GM18507 (cell line): ENCODE results near the gene TSPAN12.
"Not testable (repeated sequence)": the region's sequence is repeated elsewhere in the genome, so short reads cannot be mapped to it uniquely, and the experiment has no call there.

Source experiments
- DNase-seq: peaks from one replicate; pipeline ENCODE4 v3.0.0; 2011; ENCODE audit warnings: low read depth; ENCODE audit not compliant: insufficient read length; ENCODE audit errors: extremely low spot score
- FAIRE-seq: peaks from 2 replicates; lab custom pipeline; 2011; peaks lifted over from hg19 to GRCh38; lab: Jason Lieb, UNC

Gene TSPAN12

GRCh38 chr7:120779078-120779477 lies 78.9 kb downstream of the TSPAN12 start:
- FAIRE-seq, DNase-seq: not testable (repeated sequence)

DNA sequence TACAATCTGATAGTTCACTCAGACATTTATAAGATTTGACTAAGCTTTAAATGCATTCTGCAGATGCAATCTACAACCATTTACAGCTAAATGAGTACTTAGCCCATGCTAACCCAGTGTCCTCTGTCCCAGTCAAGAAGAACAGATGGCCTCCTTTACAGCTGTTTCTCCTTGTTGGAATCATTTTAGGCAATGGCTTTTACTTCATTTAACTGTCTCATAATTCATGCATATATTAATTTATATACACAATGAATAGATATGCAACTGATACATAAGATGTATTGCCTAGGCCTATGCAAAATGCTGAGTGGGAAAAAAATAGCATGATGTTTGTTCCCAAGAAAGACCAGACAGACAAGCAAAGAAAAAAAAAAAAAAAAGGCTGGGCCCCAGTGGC lies 82.2 kb downstream of the TSPAN12 start:
- DNase-seq (no peak), FAIRE-seq (no peak)

DNA sequence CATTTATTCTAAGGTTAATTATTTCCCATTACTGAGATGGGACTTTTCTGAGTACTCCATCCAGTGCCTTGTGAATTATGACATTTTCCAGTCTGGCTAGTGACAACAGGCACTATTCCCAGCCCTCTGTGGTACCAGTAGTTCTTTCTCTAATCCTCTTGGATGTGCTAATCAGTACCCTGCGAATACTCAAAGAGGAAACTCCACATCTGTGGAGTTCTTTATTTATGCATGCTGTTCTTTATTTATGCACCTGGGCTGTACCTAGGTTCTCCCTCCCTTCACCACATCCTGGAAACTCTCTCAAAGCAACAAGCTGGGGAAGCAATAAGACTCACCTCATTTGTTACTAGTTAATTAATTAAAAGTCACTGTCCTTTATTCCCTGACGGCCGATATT lies 83.5 kb downstream of the TSPAN12 start:
- FAIRE-seq = no peak
- DNase-seq = no peak

DNA sequence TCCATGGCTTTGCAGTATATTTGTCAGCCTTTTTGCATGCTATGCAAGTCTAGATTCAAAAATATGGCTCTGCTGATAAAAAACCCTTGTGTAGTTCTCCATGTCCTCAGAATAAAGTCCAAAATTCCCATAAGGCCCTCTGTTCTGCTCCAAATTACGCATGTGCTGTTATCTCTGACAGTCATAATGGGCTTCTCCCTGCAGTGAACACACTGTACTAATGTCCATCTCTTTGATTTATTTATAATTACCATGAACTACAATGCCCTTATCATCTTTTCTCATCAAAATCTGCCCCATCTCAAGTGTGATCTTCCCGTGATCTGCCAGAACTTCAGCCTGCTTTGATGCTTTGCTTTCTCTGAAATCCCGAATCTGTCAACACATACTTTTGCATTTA lies 87.7 kb downstream of the TSPAN12 start:
- DNase-seq (no peak), FAIRE-seq (no peak)

- FAIRE-seq (no peak), DNase-seq (no peak)
Observed at GRCh38 chr7:120760851-120761250, 97.1 kb downstream of the TSPAN12 start.

DNA sequence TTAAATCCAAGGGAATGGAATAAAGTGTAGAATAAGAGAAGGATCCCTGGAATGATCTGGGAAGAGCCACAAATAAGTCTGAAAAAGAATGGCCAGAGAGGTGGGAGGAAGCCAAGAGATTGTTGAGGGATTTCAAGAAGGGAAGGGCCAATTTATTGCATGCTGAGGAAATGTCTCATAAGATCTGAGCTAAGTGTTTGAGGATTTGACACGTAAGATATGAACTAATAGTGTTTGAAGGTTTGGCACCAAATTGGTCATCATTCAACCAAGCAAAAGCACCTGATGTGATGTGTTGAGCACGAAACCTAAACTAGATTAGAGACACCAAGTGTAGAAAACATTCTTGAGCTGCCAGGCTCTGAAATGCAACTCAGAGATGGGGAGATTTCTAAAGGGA lies 97.9 kb downstream of the TSPAN12 start:
- peak; percentile 5 for DNase-seq
- FAIRE-seq = peak; percentile 60

GRCh38 chr7:120743128-120743527 lies 114.8 kb downstream of the TSPAN12 start:
- DNase-seq = no peak
- no peak for FAIRE-seq

- DNase-seq (no peak), FAIRE-seq (no peak)
Observed at GRCh38 chr7:120742372-120742771, 115.6 kb downstream of the TSPAN12 start.

DNA sequence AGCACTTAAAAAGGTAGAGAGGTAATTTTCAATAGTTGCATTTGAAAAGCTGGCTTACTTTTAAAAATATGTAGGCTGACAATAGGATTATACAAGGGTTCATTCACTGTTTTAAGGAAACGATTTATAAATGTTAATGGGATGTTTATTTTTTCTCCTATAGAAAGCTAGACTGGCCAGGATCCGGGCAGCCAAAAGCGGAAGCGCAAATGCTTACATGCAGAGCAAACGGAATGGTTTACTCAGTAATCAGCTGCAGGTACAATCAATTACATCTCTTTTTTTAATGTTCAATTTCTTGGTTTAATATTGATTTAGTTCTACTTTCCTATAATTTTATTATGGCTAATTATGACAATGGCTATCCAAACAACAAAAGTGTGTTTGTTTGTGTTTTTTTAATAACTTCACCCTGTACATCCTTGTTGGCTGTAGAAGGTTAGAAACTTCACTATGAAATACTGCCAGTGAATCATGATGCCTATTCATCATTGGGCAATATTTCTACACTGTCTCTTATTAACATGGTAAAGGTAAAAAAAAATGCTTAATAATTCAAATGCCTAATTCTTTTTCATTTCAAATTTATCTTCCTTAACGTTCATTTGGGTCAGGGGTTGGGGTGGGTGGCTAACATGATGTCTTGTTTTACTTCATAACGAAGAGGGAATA lies 116.4 kb downstream of the TSPAN12 start:
- DNase-seq = no peak
- FAIRE-seq = no peak

DNA sequence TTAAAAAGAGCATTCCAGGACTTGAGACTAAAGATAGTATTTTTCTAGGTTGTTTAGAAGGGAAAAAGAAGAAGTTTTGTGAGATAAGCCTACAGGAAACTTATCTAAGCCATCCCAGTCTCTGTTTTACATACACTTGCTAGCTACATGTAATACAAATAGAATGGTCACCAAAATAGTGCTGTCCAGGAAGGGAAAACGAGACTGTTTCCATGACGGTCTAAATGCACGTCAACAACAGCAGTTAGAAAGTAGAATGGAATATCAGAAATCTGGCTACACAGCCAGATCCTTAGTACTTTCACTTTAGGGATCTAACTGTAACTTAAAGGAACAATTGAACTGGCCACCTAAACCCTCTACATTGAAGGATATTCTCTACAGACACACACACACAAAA lies 117.6 kb downstream of the TSPAN12 start:
- FAIRE-seq = no peak
- no peak for DNase-seq

DNA sequence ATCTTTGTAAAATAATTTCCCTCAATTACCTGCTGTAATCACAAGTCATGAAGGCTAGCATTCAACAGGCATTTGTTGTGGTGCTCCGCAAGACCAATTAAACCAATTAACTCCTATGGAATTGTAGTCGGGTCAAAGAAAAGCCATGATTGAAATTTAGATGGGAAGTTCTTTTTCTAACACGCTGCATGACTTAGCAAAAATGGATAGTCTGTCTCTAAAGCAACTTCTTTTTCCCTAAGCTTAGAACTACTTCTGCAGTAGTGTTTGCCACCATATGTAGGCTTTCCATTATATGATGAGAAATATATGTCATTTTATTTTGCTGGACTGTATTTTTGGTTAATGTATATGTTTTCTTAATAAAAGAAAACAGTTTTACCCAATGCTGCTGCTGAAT lies 119.1 kb downstream of the TSPAN12 start:
- no peak for FAIRE-seq
- no peak for DNase-seq
